Right renal pelvis (tissue), 4 donors: ENCODE data around the gene KIF1A. TPM values are rescaled to one million over a fixed set of nuclear protein-coding genes. Genes with fewer than 3 reads are reported as not detected.

Source experiments
- DNase-seq, 4 donors: peaks; one replicate each; pipeline ENCODE4 v3.0.0-alpha.2; 2013; ENCODE audit warnings: low read depth in 4 of 4, low spot score in 3 of 4, missing footprints in 1 of 4
- polyA plus RNA-seq, 4 donors: library from polyadenylated mRNA; unstranded; fragments of 120-200 nt; gene quantifications; one replicate each; pipeline ENCODE4 v1.2.1, GENCODE V29; 2013; ENCODE audit not compliant: insufficient read length in 4 of 4

The KIF1A gene
- polyA plus RNA-seq, 4 donors: 9.8 to 13.9 (median 11.5) TPM

- DNase-seq: no peak
Measured at GRCh38 chr2:240806006-240806405, 14.0 kb downstream of the KIF1A start.

DNA sequence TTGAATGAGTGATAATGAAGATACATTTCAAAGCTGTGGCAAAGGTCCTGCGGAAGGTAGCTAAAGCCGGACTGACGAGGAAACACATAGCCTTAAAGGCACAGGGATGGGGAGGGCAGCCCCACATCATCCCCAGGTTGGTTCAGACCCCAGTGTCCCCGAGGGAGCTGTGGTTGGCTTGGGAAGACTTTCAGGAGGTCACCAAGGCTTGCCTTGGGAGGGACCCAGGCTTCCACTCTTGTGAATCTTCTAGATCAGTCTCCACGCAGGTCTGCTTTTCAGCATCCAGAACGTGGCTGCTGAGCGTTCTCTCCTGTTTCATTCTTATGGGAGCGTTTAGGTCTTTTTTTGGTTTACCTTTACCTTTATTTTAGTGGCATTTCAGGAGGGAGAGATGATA lies 16.8 kb downstream of the KIF1A start:
- DNase-seq: no peak

DNA sequence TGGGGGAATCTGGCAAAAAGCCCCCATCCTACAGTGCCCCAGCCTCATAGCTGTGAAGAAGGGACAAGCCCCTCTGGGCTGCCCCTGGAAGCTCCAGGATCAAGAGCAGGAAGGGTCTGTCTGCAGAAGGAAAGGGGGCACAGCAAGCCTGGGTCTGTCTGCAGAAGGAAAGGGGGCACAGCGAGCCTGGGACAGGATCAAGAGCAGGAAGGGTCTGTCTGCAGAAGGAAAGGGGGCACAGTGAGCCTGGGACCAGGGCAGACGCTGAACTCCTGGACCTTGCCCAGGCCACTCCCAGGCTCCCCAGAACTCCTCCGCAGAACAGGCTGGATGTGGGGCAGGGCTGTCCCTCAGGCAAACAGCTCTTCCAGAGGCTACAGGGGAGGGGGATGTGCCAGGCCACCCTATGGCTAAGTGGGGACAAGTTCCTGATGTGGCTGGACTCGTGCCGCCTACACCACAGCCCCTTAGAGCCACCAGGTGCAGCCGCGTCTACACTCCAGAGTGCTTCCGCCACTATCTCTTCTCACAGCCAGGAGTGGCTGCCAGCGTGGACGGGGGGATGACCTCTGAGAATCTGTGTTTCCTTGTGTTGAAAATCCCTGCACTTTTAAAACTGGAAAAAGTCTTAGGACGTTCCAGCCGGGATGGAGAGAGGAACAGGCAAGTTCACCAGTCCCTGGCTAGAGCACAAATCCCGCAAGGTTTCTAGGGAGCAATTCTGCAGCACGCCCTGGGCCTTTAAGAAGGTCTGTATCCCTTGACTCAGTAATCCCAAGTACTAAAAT lies 20.8 kb downstream of the KIF1A start:
- DNase-seq: no peak

DNA sequence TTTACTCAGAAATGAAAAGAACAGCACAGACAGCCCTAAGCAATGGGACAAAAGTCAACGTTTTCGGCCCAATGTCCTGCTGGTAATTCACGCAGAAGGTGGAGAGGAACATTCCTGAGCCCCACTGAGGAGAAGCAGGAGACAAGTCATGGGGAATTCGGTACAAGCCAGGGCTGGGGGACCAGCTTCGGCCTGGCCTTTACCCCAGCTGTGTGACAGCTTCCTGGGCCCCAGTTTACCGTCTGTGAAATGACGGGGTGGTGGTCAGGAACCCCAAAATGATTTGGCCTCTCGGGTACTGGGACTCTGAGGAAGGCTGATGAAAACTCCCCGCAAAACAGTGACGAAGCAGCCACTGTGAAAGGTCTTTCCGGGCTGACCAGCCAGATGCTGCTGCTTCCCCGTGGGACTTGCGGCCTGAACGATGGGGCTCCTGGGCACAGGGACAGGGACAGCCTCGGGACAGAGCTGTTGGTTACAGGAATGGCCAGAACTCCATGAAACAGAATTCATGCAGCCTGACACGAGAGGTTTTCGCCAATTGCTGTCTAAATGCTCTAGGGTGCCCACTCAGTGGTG lies 21.6 kb downstream of the KIF1A start:
- DNase-seq: no peak

DNA sequence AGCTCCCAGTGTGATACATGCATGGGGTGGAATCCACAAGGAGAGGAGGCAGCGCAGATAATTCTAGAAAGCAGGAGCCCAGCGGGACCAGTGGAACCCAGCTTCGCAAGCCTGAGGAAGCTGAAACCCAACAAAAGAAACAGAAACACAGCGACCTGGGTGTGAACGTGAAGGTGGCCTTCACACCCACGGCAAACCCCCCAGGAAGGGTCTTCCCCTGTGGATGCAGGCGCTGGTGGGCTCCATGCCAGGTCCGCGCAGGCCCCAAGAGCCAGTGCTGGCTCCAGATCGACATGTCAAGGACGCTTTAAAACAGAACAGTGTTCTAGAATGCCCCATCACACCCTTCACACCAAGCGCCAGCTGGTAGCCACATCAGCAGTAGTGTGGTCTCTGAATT lies 22.1 kb downstream of the KIF1A start:
- DNase-seq: no peak

DNA sequence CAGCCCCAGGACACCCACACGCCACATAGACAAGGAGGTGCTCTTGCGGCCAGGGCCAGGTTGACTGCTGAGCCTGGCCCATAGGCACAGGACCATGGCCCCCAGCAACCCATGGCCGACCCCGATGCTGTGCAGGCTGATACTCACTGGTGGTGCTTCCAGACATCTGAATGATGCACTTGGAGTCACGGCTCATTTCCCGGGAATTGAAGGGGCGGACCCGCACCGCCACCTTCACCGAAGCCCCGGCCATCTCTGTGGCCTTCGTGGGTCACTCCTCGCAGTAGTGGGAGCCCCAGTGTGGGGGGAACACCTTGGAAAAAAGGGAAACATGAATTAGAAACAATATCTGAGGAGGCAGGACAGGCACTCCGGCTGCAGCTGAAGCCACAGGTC lies 22.5 kb downstream of the KIF1A start:
- no peak for DNase-seq

DNA sequence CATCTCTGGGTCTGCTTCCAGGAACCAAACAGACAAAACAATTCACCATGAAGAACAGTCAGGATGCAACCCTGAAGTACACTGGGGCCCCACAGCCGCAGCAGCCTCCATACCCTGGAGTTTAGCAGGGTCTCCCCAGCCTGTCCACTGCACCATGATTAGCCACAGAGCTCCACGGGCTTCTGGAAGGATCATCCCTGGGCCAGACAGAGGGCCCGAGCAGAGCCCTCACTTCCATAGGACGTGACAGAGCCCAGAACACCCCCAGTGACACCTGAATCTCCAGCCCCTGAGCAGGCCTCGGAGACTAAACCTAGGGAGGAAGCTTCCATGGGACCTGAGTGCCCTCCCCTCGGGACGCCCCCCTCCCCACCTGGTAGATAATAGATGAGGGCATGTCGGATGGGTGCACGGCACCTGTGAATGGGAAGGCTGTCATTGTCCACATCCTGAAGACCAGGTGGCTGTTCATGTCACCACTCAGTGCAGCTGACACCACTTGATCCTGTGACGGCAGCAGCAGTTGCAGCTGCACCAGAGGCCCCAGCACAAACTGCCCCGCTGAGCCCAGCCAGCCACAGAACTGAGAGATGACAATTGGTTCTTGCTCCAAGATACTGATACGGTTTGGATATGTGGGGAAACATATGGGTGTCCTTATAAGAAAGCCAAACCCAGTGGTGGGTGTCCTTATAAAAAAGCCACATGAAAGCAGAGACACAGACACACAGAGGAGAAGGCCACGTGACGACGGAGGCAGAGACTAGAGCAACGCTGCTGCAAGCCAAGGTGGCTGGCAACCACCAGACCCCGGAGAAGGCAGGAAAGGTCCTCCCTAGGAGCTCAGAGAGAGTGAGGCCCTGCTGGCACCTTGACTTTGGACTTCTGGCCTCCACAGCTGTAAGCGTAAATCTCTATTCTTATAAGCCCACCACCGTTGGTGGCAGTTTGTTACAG lies 23.2 kb downstream of the KIF1A start:
- DNase-seq: no peak

GRCh38 chr2:240795916-240796510 lies 24.0 kb downstream of the KIF1A start:
- DNase-seq: no peak

GRCh38 chr2:240795454-240795853 lies 24.6 kb downstream of the KIF1A start:
- no peak for DNase-seq

- DNase-seq: no peak
Measured at GRCh38 chr2:240794178-240794721, 25.8 kb downstream of the KIF1A start.

GRCh38 chr2:240793313-240794177 lies 26.5 kb downstream of the KIF1A start:
- DNase-seq: no peak

DNA sequence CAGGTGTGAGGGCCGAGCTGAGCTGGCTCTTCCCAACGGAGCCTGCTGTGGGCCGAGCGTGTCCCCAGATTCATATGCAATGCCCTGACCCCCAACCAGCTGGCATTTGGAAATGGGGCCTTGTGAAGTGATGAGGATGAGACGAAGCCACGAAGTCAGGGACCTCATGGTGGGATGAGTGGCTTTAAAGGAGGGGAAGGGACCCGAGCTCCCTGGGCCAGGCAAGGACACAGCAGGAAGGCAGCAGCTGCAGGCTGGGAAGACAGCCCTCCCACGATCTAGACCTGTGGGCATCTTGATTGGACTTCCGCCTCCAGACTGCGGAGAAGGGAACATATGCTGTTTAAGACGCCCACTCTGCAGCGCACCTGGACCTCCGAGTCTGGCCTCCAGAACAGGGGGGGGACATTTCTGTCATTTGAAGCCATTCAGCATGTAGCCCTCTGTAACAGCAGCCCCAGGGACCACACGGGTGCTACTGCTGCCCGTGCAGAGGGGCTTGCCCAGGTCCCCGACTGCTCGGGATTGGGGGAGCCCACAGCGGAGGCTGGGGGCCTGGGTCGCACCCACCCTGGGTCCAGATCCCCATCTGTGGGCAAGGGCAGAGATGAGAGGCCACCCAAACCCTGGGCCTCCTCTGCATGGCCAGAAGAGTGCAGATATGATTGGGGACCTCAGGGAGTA lies 27.2 kb downstream of the KIF1A start:
- DNase-seq: no peak

DNA sequence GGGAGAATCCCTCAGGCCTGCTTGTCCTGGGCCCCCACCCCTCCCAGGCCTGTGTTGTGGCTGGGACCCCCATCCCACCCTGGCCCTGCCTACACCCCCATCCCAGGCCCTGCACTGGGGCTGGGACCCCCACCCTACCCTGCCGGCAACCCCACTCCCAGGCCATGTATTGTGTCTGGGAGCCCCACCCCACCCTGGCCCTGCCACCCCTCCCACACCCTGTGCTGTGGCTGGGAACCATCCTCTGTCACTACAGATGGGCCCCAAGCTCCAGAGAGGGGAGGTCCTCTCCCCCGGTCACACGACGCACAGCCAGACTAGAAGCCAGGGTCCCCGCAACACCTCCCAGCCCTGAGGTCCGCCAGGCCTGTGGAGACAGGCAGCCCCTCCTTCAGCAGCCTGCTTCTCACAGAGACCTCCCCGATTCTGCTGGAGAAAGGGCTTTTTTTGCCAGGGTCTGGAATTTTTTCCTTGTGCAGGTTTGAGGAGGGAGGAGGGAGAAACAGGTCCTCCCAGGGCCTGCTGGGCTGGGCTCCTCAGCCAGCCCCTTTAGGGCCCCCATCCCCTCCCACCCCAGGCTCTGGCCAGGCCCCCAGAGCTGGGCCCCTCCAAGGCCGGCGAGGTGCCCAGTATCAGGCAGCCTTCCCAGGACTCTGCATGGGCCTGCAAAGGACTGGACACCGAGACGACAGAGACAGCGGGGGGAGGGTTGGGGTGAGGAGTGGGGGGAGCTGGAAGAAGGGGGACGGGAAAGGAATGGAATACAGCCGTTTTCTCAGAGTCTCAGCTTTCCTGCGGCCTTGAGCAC lies 28.0 kb downstream of the KIF1A start:
- peak; percentile 30 to 39 (median 34) for DNase-seq

GRCh38 chr2:240791221-240791800 lies 28.7 kb downstream of the KIF1A start:
- no peak for DNase-seq

- no peak for DNase-seq
Measured at GRCh38 chr2:240790370-240791220, 29.4 kb downstream of the KIF1A start.

- no peak for DNase-seq
Measured at GRCh38 chr2:240789501-240790369, 30.3 kb downstream of the KIF1A start.
